ENCODE measurements around the gene FALEC. TPM values are rescaled to one million over a fixed set of nuclear protein-coding genes. Genes with fewer than 3 reads are reported as not detected.
"Not testable (repeated sequence)": the region's sequence is repeated elsewhere in the genome, so short reads cannot be mapped to it uniquely, and the experiment has no call there.

Gene FALEC
- total RNA-seq, 1 donor from 2014 or later, result not detected

- DNase-seq (ENCODE audit: extremely low spot score in 2 of 2); H3K27me3 ChIP-seq; intact Hi-C loops (cut with DNase I); H3K9me3 ChIP-seq: not testable (repeated sequence)
- Histone ChIP-seq H3K36me3 (peaks cover 4 to 72% of the 10 kb centered on the region in 2 donors), H3K4me3 (peak overlapping the region; percentile 15 to 86), H3K27ac (peak overlapping the region; percentile 100), H3K4me1 (peaks cover 77% of the 10 kb centered on the region)
- peak in 1 of 2 donors; percentile 37 for TF ChIP-seq POLR2AphosphoS5 (IDR thresholded peaks at IDR 0.05; ENCODE audit: insufficient read depth in 1 of 2, low read depth in 1 of 2)
These were observed 58.1 kb downstream of the FALEC start for GRCh38 chr1:150573648-150574071.

- TF ChIP-seq POLR2AphosphoS5 (IDR thresholded peaks at IDR 0.05; ENCODE audit: insufficient read depth in 1 of 2, low read depth in 1 of 2), result no peak
- peaks cover 69% of the 10 kb centered on the region for H3K4me1 ChIP-seq
- H3K9me3 ChIP-seq, result no peaks in the 10 kb centered on the region
- no peaks in the 10 kb centered on the region for H3K27me3 ChIP-seq
- H3K4me3 ChIP-seq, result peak overlapping the region; percentile 86 to 99
- DNase-seq (ENCODE audit: extremely low spot score in 2 of 2), result no peak
- peak overlapping the region; percentile 100 for H3K27ac ChIP-seq
- peaks cover 4 to 72% of the 10 kb centered on the region in 2 donors for H3K36me3 ChIP-seq
- intact Hi-C loops (cut with DNase I), result loop anchor here (5.0 kb wide), 1 partner anchor 43 kb away; no protein-coding TSS in a partner anchor
These were observed 58.9 kb downstream of the FALEC start for GRCh38 chr1:150574260-150575071.

GRCh38 chr1:150575072-150575489 is 59.5 kb downstream of the FALEC start:
- no peaks in the 10 kb centered on the region for H3K9me3 ChIP-seq
- TF ChIP-seq POLR2AphosphoS5 (IDR thresholded peaks at IDR 0.05; ENCODE audit: insufficient read depth in 1 of 2, low read depth in 1 of 2), result no peak
- peak overlapping the region; percentile 86 to 99 for H3K4me3 ChIP-seq
- H3K4me1 ChIP-seq, result peaks cover 66% of the 10 kb centered on the region
- peak overlapping the region; percentile 100 for H3K27ac ChIP-seq
- intact Hi-C loops (cut with DNase I), result loop anchor here (5.0 kb wide), 1 partner anchor 42 kb away; no protein-coding TSS in a partner anchor
- no peaks in the 10 kb centered on the region for H3K27me3 ChIP-seq
- H3K36me3 ChIP-seq, result peaks cover 4 to 72% of the 10 kb centered on the region in 2 donors
- DNase-seq (ENCODE audit: extremely low spot score in 2 of 2), result no peak

DNA sequence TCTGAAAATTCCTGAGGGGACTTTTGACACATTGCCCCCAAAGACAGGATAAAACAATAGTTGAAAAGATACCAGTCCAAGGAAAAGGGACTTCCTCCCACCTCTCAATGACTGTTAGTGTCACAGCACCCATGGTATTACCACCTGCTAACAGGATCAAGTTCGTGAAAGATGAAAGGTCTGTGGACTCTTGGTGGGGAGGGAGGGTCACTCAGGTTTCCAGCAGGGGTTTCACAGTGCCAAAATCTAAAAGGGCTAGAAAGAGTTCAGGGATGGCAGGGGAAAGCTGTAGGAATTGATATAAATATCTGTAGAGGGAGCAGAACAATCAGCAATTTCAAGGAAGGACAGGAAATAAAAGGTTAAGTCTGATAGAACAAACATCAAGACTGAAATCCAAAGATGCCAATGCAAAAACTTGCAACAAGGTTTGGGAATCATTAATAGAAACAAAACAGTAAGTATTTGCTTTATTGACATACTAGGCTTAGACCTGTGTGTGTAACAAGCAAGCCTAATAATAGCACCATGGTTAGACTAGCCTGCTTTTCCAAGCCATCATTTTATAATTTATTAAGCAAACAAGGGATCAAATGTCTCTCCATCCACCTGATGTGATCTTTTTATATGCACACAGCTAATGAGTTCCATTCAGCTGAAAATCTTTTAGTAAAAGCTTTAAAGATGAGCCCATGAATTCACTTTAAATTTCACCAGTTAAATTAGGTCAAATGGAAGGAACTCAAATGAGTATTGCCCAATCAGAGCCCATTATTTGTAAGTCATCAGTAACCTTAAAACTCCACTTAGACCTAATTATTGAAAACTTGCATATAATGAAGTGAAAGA is 60.2 kb downstream of the FALEC start:
- Histone ChIP-seq H3K9me3 (no peaks in the 10 kb centered on the region), H3K4me3 (peak overlapping the region; percentile 86 to 99), H3K27me3 (no peaks in the 10 kb centered on the region), H3K4me1 (peaks cover 65% of the 10 kb centered on the region), H3K36me3 (peaks cover 4 to 72% of the 10 kb centered on the region in 2 donors), H3K27ac (peak overlapping the region; percentile 100)
- TF ChIP-seq POLR2AphosphoS5 (IDR thresholded peaks at IDR 0.05; ENCODE audit: insufficient read depth in 1 of 2, low read depth in 1 of 2) (peak in 1 of 2 donors; percentile 25), CTCF (IDR thresholded peaks at IDR 0.05) (no peak), POLR2A (IDR thresholded peaks at IDR 0.05) (no peak)
- intact Hi-C loops (cut with DNase I), result loop anchor here (5.0 kb wide), 1 partner anchor 42 kb away; no protein-coding TSS in a partner anchor
- no peak for DNase-seq (ENCODE audit: extremely low spot score in 2 of 2)

DNA sequence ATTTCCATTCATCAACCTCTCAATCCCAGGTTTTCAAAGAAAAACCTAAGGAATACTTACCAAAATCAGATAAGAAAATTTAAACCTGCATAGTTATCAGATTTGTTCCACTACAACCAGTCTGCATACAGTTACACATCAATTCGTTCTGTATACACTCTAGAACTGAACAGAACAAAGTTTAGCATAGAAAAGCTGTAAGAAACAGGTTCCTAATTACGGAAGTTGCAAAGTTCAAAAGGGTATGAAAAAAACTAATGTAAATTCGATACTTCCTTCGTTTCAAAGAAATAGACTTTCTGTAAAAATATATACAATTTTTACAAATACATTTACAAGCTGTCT is 60.8 kb downstream of the FALEC start:
- Histone ChIP-seq H3K27ac (peak overlapping the region; percentile 100), H3K4me3 (peak overlapping the region; percentile 86 to 99), H3K9me3 (no peaks in the 10 kb centered on the region), H3K4me1 (peaks cover 59% of the 10 kb centered on the region), H3K27me3 (no peaks in the 10 kb centered on the region), H3K36me3 (peaks cover 4 to 67% of the 10 kb centered on the region in 2 donors)
- TF ChIP-seq POLR2AphosphoS5 (IDR thresholded peaks at IDR 0.05; ENCODE audit: insufficient read depth in 1 of 2, low read depth in 1 of 2) (no peak), CTCF (IDR thresholded peaks at IDR 0.05) (no peak), POLR2A (IDR thresholded peaks at IDR 0.05) (no peak)
- intact Hi-C loops (cut with DNase I), result loop anchor here (5.0 kb wide), 1 partner anchor 41 kb away; no protein-coding TSS in a partner anchor
- no peak for DNase-seq (ENCODE audit: extremely low spot score in 2 of 2)

All from vagina (tissue), 2 donors.